ENCODE measurements around the gene TMIGD1.

DNA sequence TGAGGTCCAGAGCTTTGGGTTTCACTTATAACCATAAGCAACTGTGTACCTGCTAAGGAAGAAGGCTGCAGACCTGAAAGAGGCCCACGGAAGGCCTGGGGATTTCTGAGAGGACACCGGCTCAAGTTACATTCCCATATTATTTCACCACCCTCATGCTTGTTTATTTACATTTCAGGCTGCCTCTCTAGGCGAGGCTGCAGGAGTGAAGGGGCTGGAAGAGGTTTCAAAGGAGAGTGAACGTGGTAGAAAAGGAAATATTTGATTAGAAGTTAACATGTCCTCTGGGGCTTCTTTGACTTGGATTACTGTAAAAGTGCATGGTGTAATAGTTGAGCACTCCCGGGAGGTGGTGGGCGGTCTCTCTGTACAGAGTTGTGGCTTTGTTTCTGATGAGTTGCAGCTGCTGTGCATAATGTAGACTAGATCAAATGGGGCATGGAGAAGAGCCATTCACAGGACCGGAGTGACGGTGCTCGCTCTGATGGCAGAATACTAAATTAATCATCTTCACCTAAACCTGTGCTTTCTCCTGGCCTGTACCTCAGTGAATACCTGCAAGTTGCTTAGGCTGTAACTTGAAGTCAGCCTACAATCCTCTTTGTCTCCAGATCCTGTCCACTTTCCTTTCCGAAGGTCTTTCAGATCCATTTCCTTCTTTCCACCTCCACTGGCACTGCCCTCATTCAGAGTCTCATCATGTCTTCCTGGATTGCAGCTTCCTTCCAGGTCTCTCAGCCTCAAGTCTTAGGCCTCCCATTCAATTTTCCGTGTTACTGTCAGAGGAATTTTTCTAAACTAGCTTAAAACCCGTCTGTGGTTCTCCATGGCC lies 43.0 kb upstream of the TMIGD1 start:
- TF ChIP-seq, protein P1, sequence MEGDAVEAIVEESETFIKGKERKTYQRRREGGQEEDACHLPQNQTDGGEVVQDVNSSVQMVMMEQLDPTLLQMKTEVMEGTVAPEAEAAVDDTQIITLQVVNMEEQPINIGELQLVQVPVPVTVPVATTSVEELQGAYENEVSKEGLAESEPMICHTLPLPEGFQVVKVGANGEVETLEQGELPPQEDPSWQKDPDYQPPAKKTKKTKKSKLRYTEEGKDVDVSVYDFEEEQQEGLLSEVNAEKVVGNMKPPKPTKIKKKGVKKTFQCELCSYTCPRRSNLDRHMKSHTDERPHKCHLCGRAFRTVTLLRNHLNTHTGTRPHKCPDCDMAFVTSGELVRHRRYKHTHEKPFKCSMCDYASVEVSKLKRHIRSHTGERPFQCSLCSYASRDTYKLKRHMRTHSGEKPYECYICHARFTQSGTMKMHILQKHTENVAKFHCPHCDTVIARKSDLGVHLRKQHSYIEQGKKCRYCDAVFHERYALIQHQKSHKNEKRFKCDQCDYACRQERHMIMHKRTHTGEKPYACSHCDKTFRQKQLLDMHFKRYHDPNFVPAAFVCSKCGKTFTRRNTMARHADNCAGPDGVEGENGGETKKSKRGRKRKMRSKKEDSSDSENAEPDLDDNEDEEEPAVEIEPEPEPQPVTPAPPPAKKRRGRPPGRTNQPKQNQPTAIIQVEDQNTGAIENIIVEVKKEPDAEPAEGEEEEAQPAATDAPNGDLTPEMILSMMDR (conservative IDR thresholded peaks at IDR 0.05 in 1 of 2, IDR thresholded peaks at IDR 0.05 in 1 of 2; ENCODE audit: low read depth in 1 of 2, low read length in 2 of 2): no peak
- TF ChIP-seq EZH2 (IDR thresholded peaks at IDR 0.05; ENCODE audit: low read length, missing control alignments): no peak
